D721Med (cell line): ENCODE results near the gene JMJD7.

ENCODE experiments used
- DNase-seq: peaks from one replicate; pipeline ENCODE4 v3.0.0; 2011; ENCODE audit warnings: low spot score; ENCODE audit not compliant: insufficient read length
- FAIRE-seq: peaks from 2 replicates; lab custom pipeline; 2011; peaks lifted over from hg19 to GRCh38; lab: Jason Lieb, UNC
- CTCF ChIP-seq: IDR thresholded peaks from 2 replicates; pipeline ENCODE4 v1.5.1; 2012; ENCODE audit warnings: mild to moderate bottlenecking, control low read depth; ENCODE audit not compliant: insufficient read depth; ENCODE audit errors: missing control alignments

The JMJD7 gene

GRCh38 chr15:41827880-41828806, at the start of gene JMJD7:
JMJD7 (plus strand) TSS chr15:41828092; CDS start chr15:41828125, 33 bp downstream.
- DNase-seq (peak; percentile 99), FAIRE-seq (no peak)
- TF ChIP-seq CTCF: no peak

- no peak for DNase-seq
- TF ChIP-seq CTCF: no peak
- FAIRE-seq: no peak
These were observed 49.4 kb upstream of the JMJD7 start for GRCh38 chr15:41778521-41778920.

- no peak for FAIRE-seq
- no peak for TF ChIP-seq CTCF
These were observed 48.2 kb upstream of the JMJD7 start for GRCh38 chr15:41779662-41780157.

GRCh38 chr15:41780266-41780665, 47.6 kb upstream of the JMJD7 start:
- FAIRE-seq (no peak), DNase-seq (no peak)
- TF ChIP-seq CTCF: no peak

More at GRCh38 chr15:41779662-41780157, 48.2 kb upstream of the JMJD7 start:
- no peak for DNase-seq

- DNase-seq: no peak
- FAIRE-seq: no peak
- TF ChIP-seq CTCF: no peak
These were observed 47.2 kb upstream of the JMJD7 start for GRCh38 chr15:41780727-41781126.

GRCh38 chr15:41782371-41783282, 45.3 kb upstream of the JMJD7 start:
- DNase-seq (no peak), FAIRE-seq (no peak)
- TF ChIP-seq CTCF: no peak
